Mammary epithelial cell (primary cell): ENCODE data around the gene UVSSA.

Source experiments
- EZH2 ChIP-seq: IDR thresholded peaks from 2 replicates; pipeline ENCODE4 v1.6.1; 2012; ENCODE audit warnings: low read length, inconsistent platforms, borderline replicate concordance
- TF ChIP-seq, protein P1 (sequence below), 2 donors: IDR thresholded peaks in 1 of 2; conservative IDR thresholded peaks in 1 of 2; 2 replicates each; pipeline ENCODE4 v1.5.1; 2011 to 2012; ENCODE audit warnings: inconsistent platforms in 2 of 2, low read length in 2 of 2, mild to moderate bottlenecking in 2 of 2, control low read depth in 1 of 2, low read depth in 1 of 2; ENCODE audit not compliant: insufficient read depth in 1 of 2; ENCODE audit errors: extremely low read depth in 1 of 2

- TF ChIP-seq, protein P1, sequence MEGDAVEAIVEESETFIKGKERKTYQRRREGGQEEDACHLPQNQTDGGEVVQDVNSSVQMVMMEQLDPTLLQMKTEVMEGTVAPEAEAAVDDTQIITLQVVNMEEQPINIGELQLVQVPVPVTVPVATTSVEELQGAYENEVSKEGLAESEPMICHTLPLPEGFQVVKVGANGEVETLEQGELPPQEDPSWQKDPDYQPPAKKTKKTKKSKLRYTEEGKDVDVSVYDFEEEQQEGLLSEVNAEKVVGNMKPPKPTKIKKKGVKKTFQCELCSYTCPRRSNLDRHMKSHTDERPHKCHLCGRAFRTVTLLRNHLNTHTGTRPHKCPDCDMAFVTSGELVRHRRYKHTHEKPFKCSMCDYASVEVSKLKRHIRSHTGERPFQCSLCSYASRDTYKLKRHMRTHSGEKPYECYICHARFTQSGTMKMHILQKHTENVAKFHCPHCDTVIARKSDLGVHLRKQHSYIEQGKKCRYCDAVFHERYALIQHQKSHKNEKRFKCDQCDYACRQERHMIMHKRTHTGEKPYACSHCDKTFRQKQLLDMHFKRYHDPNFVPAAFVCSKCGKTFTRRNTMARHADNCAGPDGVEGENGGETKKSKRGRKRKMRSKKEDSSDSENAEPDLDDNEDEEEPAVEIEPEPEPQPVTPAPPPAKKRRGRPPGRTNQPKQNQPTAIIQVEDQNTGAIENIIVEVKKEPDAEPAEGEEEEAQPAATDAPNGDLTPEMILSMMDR (conservative IDR thresholded peaks at IDR 0.05 in 1 of 2, IDR thresholded peaks at IDR 0.05 in 1 of 2; ENCODE audit: extremely low read depth in 1 of 2, insufficient read depth in 1 of 2, low read depth in 1 of 2, low read length in 2 of 2) = no peak
- no peak for TF ChIP-seq EZH2
Measured at GRCh38 chr4:1398681-1399507, 51.9 kb downstream of the UVSSA start.
